IPS DF 6.9 (cell line): ENCODE data around the gene ITPR1.

Experiments
- DNase-seq: peaks from one replicate; pipeline ENCODE4 v3.0.0-alpha.2; 2013; ENCODE audit warnings: low read depth, low spot score
- H3K27ac ChIP-seq: one replicate; pipeline ENCODE4 v1.5.1; 2013; ENCODE audit warnings: low read length, control low read depth
- H3K27me3 ChIP-seq: 2 replicates; pipeline ENCODE4 v1.6.1; 2013; ENCODE audit warnings: mild to moderate bottlenecking, low read length; ENCODE audit not compliant: control insufficient read depth, insufficient read depth
- H3K36me3 ChIP-seq: 2 replicates; pipeline ENCODE4 v1.6.1; 2013; ENCODE audit warnings: low read length; ENCODE audit not compliant: control insufficient read depth, insufficient read depth
- H3K4me1 ChIP-seq: 2 replicates; pipeline ENCODE4 v1.6.1; 2013; ENCODE audit warnings: low read length; ENCODE audit not compliant: control insufficient read depth, insufficient read depth
- H3K4me3 ChIP-seq: 2 replicates; pipeline ENCODE4 v1.5.1; 2013; ENCODE audit warnings: mild to moderate bottlenecking, low read length
- H3K9me3 ChIP-seq: 2 replicates; pipeline ENCODE4 v1.6.1; 2013; ENCODE audit warnings: low read length, inconsistent platforms; ENCODE audit not compliant: control insufficient read depth, insufficient read depth
- WGBS: extraction: QIAGEN DNeasy Blood & Tissue Kit; methylation state at CpG from one replicate; pipeline ENCODE4 v1.1.7; 2013; ENCODE audit warnings: mixed read lengths, missing lambda C conversion rate; ENCODE audit not compliant: insufficient read length, insufficient coverage; 5-methylcytosine and 5-hydroxymethylcytosine counted together

ITPR1 gene

DNA sequence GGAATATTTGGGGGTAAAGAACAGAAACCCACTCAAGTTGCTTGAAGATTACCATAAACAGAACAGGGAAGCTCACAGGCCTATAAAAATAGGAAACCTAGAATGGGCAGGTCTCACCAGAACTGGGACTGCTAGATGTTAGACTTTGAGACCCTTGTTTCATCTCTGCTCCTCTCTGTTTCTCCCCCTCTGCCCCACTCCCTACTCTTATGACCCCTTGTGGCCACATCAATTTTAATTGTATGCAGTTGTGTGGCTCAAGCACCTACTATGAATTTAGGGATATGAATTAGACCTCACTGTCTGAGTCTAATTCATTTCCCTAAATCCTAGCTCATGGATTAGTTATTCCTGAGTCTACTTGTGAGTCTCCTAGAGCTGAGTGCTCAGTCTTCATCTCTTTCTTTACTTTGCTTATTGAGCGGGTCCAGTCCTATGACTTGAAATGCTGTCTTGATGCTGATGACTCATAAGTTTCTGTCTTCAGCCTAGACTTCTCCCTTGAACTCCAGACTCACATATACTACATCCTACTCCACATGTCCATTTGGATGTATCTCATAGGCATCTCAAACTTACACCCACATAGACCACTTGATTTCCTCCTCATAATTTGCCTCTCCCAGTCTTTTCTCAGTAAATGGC is 78.7 kb downstream of the ITPR1 start:
- Histone ChIP-seq H3K4me3 (no peak overlapping the region), H3K36me3 (no peaks in the 10 kb centered on the region), H3K4me1 (no peaks in the 10 kb centered on the region), H3K27me3 (no peaks in the 10 kb centered on the region), H3K27ac (no peak overlapping the region), H3K9me3 (no peaks in the 10 kb centered on the region)
- no peak for DNase-seq
- WGBS, result no CpG with 5 or more reads among the region's 1 CpG

DNA sequence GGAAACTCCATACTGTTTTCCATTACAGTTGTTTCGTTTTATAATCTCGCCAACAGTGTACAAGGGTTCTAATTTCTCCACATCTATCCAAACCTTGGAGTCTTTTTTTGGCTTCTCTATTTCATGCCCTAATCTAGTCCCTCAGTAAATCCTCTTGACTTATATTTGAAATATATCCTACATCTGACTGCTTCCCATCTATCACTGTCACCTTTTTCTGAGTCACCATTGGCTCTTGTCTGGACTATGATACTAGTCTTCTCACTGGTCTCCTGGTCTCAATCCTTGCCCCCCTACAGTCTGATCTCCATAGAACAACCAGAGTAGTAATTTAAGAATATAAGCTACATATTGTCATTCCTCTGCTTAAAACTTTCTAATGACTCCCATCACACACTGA is 80.0 kb downstream of the ITPR1 start:
- Histone ChIP-seq H3K27ac (no peak overlapping the region), H3K9me3 (no peaks in the 10 kb centered on the region), H3K27me3 (no peaks in the 10 kb centered on the region), H3K4me3 (no peak overlapping the region), H3K4me1 (no peaks in the 10 kb centered on the region), H3K36me3 (no peaks in the 10 kb centered on the region)
- DNase-seq, result no peak
- no CpG with 5 or more reads among the region's 2 CpGs for WGBS

DNA sequence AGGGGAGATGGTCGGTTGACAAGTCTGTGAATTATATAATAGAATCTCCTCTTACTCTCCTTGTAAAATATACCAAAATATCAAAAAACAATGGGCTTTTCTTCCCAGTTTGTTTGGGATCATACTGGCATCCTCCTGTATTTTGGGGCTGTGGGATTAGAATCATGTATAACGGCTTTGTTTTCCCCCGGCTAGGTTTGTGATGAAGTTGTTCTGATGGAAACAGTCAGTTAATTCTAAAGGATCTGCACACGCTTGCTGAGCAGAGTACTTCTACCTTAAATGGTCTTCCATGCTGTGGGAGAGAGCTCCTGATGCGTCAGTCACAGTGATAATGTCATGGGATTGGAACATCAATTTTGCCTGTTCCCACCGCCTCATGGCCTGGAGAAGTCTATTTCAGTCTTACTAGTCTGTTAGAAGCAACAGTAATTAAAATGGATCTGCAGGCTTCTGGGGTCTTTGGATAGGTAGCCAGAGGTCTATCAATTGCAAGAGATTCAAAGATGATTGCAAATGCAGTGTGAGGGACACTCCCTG is 81.3 kb downstream of the ITPR1 start:
- Histone ChIP-seq H3K9me3 (no peaks in the 10 kb centered on the region), H3K36me3 (no peaks in the 10 kb centered on the region), H3K4me1 (no peaks in the 10 kb centered on the region), H3K27me3 (no peaks in the 10 kb centered on the region), H3K4me3 (no peak overlapping the region), H3K27ac (no peak overlapping the region)
- no peak for DNase-seq
- no CpG with 5 or more reads among the region's 6 CpGs for WGBS

DNA sequence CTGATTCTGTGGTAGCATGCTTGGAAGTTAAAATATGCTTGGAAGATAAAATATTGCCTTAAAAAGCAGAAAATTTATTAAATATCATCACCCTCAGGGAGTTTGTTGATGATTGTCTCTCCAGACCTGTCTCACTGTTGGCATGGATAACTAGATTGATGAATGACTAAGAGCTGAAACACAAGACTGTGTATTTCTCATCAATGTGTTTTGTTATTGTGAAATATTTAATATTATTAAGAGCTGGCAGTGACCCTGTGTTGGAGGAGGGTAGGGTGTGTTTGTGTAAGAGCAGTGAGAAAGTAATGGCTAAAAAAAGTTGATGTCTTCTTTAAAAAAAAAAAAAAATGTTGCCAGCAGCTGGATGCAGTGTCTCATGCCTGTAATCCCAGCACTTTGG is 82.2 kb downstream of the ITPR1 start:
- H3K27ac ChIP-seq, result no peak overlapping the region
- no peak overlapping the region for H3K4me3 ChIP-seq
- no peaks in the 10 kb centered on the region for H3K27me3 ChIP-seq
- H3K9me3 ChIP-seq, result no peaks in the 10 kb centered on the region
- no peaks in the 10 kb centered on the region for H3K36me3 ChIP-seq
- no peak for DNase-seq
- 0 out of 2 replicates have a peak, but pooled peaks cover under 1% of the 10 kb centered on the region for H3K4me1 ChIP-seq

DNA sequence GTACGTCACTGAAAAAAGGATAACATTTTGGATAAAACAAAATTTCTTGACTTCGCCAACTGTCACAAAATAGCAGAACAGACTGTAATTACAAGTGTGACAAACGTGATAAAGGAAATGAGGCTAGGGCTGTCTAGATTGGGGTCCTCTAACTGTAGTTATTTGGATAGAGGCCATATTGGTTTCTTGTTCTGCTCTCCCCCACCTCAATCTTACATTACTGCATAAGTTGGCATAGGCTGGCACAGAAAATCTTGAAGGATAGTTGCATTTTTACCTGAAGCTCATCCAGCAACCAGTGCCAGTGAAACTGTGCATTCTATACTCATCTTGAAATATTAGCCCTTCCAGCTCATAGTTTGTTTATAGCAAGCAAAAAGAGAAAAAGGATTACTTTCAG is 84.6 kb downstream of the ITPR1 start:
- H3K4me1 ChIP-seq, result peaks cover 3% of the 10 kb centered on the region; the same call in 1 of the 2 replicates
- H3K27ac ChIP-seq, result no peak overlapping the region
- no peaks in the 10 kb centered on the region for H3K27me3 ChIP-seq
- no peaks in the 10 kb centered on the region for H3K36me3 ChIP-seq
- DNase-seq, result no peak
- no CpG with 5 or more reads among the region's 3 CpGs for WGBS
- no peak overlapping the region for H3K4me3 ChIP-seq
- H3K9me3 ChIP-seq, result no peaks in the 10 kb centered on the region

DNA sequence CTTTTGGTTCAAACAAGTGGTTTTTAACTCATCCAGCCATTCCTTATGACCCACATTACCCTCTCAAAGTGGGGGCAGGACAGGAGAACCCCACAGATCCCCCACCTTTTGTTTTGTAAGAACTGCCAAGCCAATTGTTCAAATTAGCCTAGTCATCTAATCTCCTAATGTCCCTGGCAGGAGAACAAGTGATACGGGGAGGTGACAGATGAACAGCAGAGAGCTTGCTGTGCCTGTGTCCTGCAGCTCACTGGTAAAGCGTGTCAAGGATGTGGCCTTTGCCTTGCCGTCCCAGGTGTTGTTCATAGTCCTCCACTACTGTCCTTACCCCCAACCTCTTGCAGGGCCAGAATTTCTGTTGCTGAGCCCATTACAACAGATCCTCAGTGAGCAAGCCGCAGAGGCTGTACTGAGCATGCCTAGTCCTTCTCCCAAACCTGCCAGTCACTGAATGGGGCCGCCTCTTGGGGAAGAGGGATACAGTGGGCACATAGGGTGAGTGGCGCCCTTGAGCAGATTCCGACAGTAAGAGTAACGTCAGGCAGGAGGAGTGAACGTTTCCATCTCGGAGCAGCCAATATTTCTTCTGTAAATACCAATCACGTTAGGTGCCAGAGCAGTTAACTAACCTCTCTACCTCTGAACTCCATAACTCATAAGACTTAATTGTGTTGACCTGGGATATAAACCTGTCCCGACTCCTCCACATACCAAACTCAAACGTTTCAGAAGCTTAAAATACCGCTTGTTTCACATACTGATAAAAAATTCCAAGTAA is 87.4 kb downstream of the ITPR1 start:
- H3K9me3 ChIP-seq, result no peaks in the 10 kb centered on the region
- no peaks in the 10 kb centered on the region for H3K36me3 ChIP-seq
- H3K4me3 ChIP-seq, result no peak overlapping the region
- no peak overlapping the region for H3K27ac ChIP-seq
- H3K4me1 ChIP-seq, result peaks cover 4% of the 10 kb centered on the region; the same call in 1 of the 2 replicates
- WGBS, result 100% methylated on average over 3 of the region's 14 CpGs
- DNase-seq, result no peak
- no peaks in the 10 kb centered on the region for H3K27me3 ChIP-seq

DNA sequence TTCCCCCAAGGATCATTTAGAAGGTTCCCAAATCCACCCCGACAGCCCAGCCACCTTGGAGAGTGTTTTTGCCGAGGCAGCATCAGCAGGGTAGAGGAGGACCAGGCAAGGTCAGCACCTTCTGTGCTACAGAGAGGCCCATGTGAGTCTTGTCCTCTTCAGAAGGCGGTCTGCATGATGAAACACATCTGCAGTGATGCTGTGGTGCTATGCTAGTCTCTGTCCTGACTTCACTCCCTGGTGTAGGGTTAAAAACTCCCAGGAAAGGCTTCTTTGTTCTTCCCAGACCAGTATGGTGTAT is 87.9 kb downstream of the ITPR1 start:
- WGBS, result no CpG with 5 or more reads among the region's 3 CpGs
- no peaks in the 10 kb centered on the region for H3K36me3 ChIP-seq
- no peaks in the 10 kb centered on the region for H3K27me3 ChIP-seq
- no peak for DNase-seq
- no peak overlapping the region for H3K27ac ChIP-seq
- no peak overlapping the region for H3K4me3 ChIP-seq
- no peaks in the 10 kb centered on the region for H3K9me3 ChIP-seq
- H3K4me1 ChIP-seq, result peaks cover 4% of the 10 kb centered on the region; the same call in 1 of the 2 replicates

DNA sequence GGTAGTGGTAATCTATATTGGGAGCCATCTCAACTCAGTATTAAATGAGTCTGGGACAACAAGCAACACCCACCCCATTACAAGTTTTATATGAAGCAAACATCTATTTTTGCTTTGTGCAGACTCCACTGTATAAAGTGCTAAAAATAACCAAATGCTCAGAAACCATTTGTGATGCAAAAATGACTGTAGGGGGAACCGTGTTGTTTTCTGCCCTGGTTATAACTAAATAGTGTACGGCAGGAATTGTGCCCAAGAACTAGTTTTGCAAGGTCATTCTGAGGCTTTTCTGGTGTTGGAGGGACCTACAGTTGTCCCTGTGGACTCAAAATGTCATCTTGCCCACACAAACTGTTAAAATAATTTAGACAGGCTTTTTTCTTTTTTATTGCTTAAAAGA is 88.3 kb downstream of the ITPR1 start:
- no CpG with 5 or more reads among the region's 2 CpGs for WGBS
- Histone ChIP-seq H3K4me1 (peaks cover 4% of the 10 kb centered on the region; the same call in 1 of the 2 replicates), H3K27me3 (no peaks in the 10 kb centered on the region), H3K4me3 (no peak overlapping the region), H3K9me3 (no peaks in the 10 kb centered on the region), H3K27ac (no peak overlapping the region), H3K36me3 (no peaks in the 10 kb centered on the region)
- no peak for DNase-seq

DNA sequence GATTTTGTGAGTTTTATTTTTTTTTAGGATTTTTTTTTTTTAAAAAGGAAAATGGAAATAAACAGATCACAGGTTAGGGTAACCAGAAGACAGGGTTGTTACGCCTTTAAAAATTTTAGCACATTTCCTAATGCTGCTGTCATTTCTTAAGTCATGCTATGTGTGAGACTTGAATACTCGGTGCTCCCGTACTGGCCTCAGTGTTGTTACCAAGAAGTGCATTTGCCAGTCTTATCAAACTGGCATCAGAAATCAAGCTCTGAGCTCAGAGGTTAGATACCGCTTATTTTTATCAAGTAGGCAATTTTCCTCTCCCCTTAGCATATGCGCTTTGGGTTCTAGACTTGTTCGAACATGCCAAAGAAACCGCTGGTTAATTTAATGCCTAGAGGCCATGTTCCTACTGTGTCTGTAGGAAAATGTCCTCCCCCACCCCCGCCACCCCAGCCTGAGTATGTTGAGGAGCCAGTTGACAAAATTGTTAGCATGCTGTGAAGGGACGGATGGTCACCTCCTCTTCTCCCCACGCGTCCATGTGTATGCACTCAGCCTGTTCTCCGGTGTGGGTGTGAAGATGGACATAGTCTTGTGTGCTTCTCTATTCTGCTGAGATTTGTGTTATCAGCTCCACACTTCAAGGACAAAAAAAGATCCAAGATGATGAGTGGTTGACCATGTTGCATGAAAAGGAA is 88.9 kb downstream of the ITPR1 start:
- Histone ChIP-seq H3K4me3 (no peak overlapping the region), H3K36me3 (no peaks in the 10 kb centered on the region), H3K9me3 (no peaks in the 10 kb centered on the region), H3K27ac (no peak overlapping the region), H3K27me3 (no peaks in the 10 kb centered on the region), H3K4me1 (peaks cover 4% of the 10 kb centered on the region; the same call in 1 of the 2 replicates)
- no peak for DNase-seq
- WGBS, result no CpG with 5 or more reads among the region's 12 CpGs

DNA sequence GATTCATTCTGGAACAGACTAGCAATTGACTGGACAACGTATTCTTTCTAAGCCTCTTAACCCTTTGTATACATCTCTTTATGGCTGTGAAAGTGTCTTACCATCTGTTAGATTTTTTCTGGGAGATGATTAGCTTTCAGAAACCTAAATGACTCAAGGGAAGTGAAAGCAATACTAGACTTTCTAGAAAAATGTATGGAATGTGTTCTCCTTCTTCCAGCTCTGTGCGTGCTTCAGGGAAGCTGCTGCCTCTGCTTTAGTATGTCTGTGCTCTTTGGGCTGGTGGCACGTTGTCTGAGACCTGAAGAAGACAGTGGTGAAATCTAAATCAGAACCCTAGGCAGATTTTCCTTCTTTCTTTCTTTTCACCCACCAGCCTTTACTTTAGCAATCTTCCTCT is 89.5 kb downstream of the ITPR1 start:
- Histone ChIP-seq H3K27ac (no peak overlapping the region), H3K27me3 (no peaks in the 10 kb centered on the region), H3K4me3 (no peak overlapping the region), H3K36me3 (no peaks in the 10 kb centered on the region), H3K9me3 (no peaks in the 10 kb centered on the region), H3K4me1 (peaks cover 4% of the 10 kb centered on the region; the same call in 1 of the 2 replicates)
- no peak for DNase-seq
- WGBS, result no CpG with 5 or more reads among the region's 3 CpGs
